GM12878 (cell line): Measurements from ENCODE around the gene PTPRD. TPM values are rescaled to one million over a fixed set of nuclear protein-coding genes. Genes with fewer than 3 reads are reported as not detected.

Source experiments
- ATAC-seq: fragments of 200-7000 bp; cut with Tn5 transposase; 3 replicates; pipeline ENCODE4 v1.9.1; 2020; ENCODE audit warnings: mild to moderate bottlenecking, moderate library complexity
- BruUV-seq: library from RNA; stranded (reverse); fragments of 400-500 nt; replicated peaks from 2 replicates; lab custom pipeline; 2021; lab: Mats Ljungman, UMichigan
- CTCF ChIA-PET: fragments of 300-600 bp; sonication (Branson Sonifier 250); formaldehyde crosslinking; extraction: SDS; loops from one replicate; lab custom pipeline; 2021; ENCODE audit warnings: inconsistent platforms; lab: Yijun Ruan, JAX
- POLR2A ChIA-PET: fragments of 350-600 bp; formaldehyde crosslinking; extraction: SDS; loops from one replicate; lab custom pipeline; 2021; ENCODE audit warnings: inconsistent platforms; lab: Charles Lee
- RAD21 ChIA-PET: fragments of 300-600 bp; sonication (Branson Sonifier 250); formaldehyde crosslinking; loops from one replicate; lab custom pipeline; 2023; ENCODE audit warnings: antibody characterized with exemption; ENCODE audit not compliant: unreplicated experiment; lab: Charles Lee
- SMC1A ChIA-PET: fragments of 300-600 bp; sonication (Branson Sonifier 250); formaldehyde crosslinking; loops from one replicate; lab custom pipeline; 2023; ENCODE audit not compliant: unreplicated experiment, uncharacterized antibody; lab: Charles Lee
- DNase-seq: peaks from one replicate; pipeline ENCODE4 v3.0.0-alpha.2; 2011; ENCODE audit warnings: low read depth, low spot score
- FAIRE-seq: peaks from 3 replicates; lab custom pipeline; 2011; peaks lifted over from hg19 to GRCh38; lab: Jason Lieb, UNC
- H2AFZ ChIP-seq: 2 replicates; pipeline ENCODE4 v1.6.0; 2011; ENCODE audit warnings: low read depth, low read length, control low read depth; ENCODE audit not compliant: control insufficient read depth
- H3K27ac ChIP-seq: 2 replicates; pipeline ENCODE4 v1.5.1; 2011; ENCODE audit warnings: control low read depth; ENCODE audit not compliant: control insufficient read depth, insufficient read depth
- H3K27me3 ChIP-seq, 2 experiments: replicated peaks in 1 of 2; 2 replicates each; pipeline versions ENCODE4 v1.6.0 to v1.6.1; 2011; ENCODE audit warnings: low read length in 1 of 2; ENCODE audit not compliant: control insufficient read depth in 2 of 2, insufficient read depth in 2 of 2
- H3K36me3 ChIP-seq, 2 experiments: 2 replicates each; pipeline ENCODE4 v1.5.1; 2011; ENCODE audit warnings: low read length in 1 of 2; ENCODE audit not compliant: control insufficient read depth in 2 of 2, insufficient read depth in 2 of 2
- H3K4me1 ChIP-seq: 2 replicates; pipeline ENCODE4 v1.6.1; 2011; ENCODE audit warnings: mild to moderate bottlenecking, low read length, moderate library complexity, mixed read lengths; ENCODE audit not compliant: control insufficient read depth, insufficient read depth
- H3K4me2 ChIP-seq: 2 replicates; pipeline ENCODE4 v1.6.0; 2011; ENCODE audit warnings: control low read depth; ENCODE audit not compliant: control insufficient read depth, insufficient read depth
- H3K4me3 ChIP-seq: fragments of 200-600 bp; sonication (generic); 2 replicates; pipeline ENCODE4 v1.5.1; 2016
- H3K79me2 ChIP-seq: 2 replicates; pipeline ENCODE4 v1.6.0; 2011; ENCODE audit warnings: low read length; ENCODE audit not compliant: control insufficient read depth, insufficient read depth
- H3K9ac ChIP-seq: 2 replicates; pipeline ENCODE4 v1.8.0; 2011; ENCODE audit warnings: low read length, control low read depth, mixed read lengths; ENCODE audit not compliant: control insufficient read depth, insufficient read depth
- H3K9me3 ChIP-seq: replicated peaks from 3 replicates; pipeline ENCODE4 v1.5.1; 2011; ENCODE audit warnings: mild to moderate bottlenecking, low read length; ENCODE audit not compliant: control insufficient read depth, insufficient read depth
- H4K20me1 ChIP-seq: 2 replicates; pipeline ENCODE4 v1.6.0; 2011; ENCODE audit not compliant: control insufficient read depth, insufficient read depth
- BCL11A ChIP-seq: IDR thresholded peaks from 2 replicates; pipeline ENCODE4 v1.6.1; 2011; ENCODE audit warnings: low read depth, low read length
- CHD2 ChIP-seq: IDR thresholded peaks from 2 replicates; pipeline ENCODE4 v1.6.1; 2011; ENCODE audit warnings: low read depth, low read length, improper control_type of control experiment, borderline replicate concordance
- GATAD2B ChIP-seq: fragments of 450-650 bp; conservative IDR thresholded peaks from 2 replicates; pipeline ENCODE4 v1.6.1; 2017; ENCODE audit warnings: low read depth, mild to moderate bottlenecking, moderate library complexity
- MYC ChIP-seq: IDR thresholded peaks from 2 replicates; pipeline ENCODE4 v1.6.1; 2011; ENCODE audit warnings: mild to moderate bottlenecking, low read length, moderate library complexity, inconsistent platforms; ENCODE audit not compliant: insufficient read depth, insufficient replicate concordance, insufficient read length, severe bottlenecking
- RUNX3 ChIP-seq: IDR thresholded peaks from 2 replicates; pipeline ENCODE4 v1.6.1; 2012; ENCODE audit warnings: low read length, inconsistent platforms
- SP1 ChIP-seq: IDR thresholded peaks from one replicate; pipeline ENCODE4 v1.6.1; 2011; ENCODE audit warnings: low read depth, low read length
- WGBS: methylation state at CpG from one replicate; pipeline ENCODE4 v1.1.6; 2016; ENCODE audit warnings: low lambda C conversion rate; ENCODE audit not compliant: insufficient replicate concordance, insufficient coverage; ENCODE audit errors: missing lambda C conversion rate; 5-methylcytosine and 5-hydroxymethylcytosine counted together
- in situ Hi-C: fragments of 300-500 bp; cut with MboI; formaldehyde crosslinking; loops from 9 replicates; pipeline ENCODE4 v1.14.3; 2018; ENCODE audit warnings: mixed read lengths
- intact Hi-C: fragments of 100-400 bp; cut with micrococcal nuclease; formaldehyde crosslinking; loops from one replicate; pipeline ENCODE4 v1.14.2; 2022; ENCODE audit not compliant: unreplicated experiment
- polyA plus RNA-seq, 11 experiments: library from polyadenylated mRNA; depleted of rRNA in 4 of 11; unstranded in 6 of 11; stranded (reverse) in 5 of 11; fragments of >200 nt; fragmentation: Nextera tagmentation in 4 of 11; fragmentation: Illumina TruSeq in 1 of 11; extraction: Ambion mirVana in 4 of 11; extraction: Trizol in 1 of 11; gene quantifications; 1 replicate in 1 of 11; 2 replicates in 10 of 11; pipeline versions ENCODE4 v1.2.1 to v1.2.3, GENCODE V29; 2011 to 2016; ENCODE audit warnings: inconsistent platforms in 2 of 11, missing spikeins in 2 of 11, low read depth in 1 of 11
- total RNA-seq, 4 experiments: library from RNA; depleted of rRNA in 3 of 4; stranded (reverse); fragments of >200 nt in 3 of 4; fragmentation: Illumina TruSeq in 1 of 4; extraction: Trizol in 1 of 4; gene quantifications; 2 replicates each; pipeline versions ENCODE4 v1.2.1 to v1.2.3, GENCODE V29; 2013 to 2021

PTPRD gene
- total and polyA plus RNA-seq, 10 of the 15 experiments (the other 5 are each of a cell fraction or from before 2014, with no cell fraction given), result under 0.01 to 0.05 (median 0.01) TPM; not detected in 7

GRCh38 chr9:9670454-9670853 is 942.3 kb downstream of the PTPRD start:
- FAIRE-seq, result no peak
- Histone ChIP-seq H3K36me3 (no peaks in the 10 kb centered on the region), H3K4me3 (no peak overlapping the region), H3K27me3 (no peaks in the 10 kb centered on the region), H3K9ac (no peak overlapping the region), H3K9me3 (no peaks in the 10 kb centered on the region), H4K20me1 (no peaks in the 10 kb centered on the region), H3K27ac (no peak overlapping the region), H2AFZ (no peak overlapping the region), H3K4me2 (no peak overlapping the region), H3K4me1 (no peaks in the 10 kb centered on the region), H3K79me2 (no peaks in the 10 kb centered on the region)
- ChIA-PET POLR2A (no interaction called here), SMC1A (no interaction called here), RAD21 (no interaction called here), CTCF (no interaction called here)
- no peak for ATAC-seq
- no TSS peak for BruUV-seq
- intact Hi-C loops, result no loop called here
- in situ Hi-C loops, result no loop called here
- DNase-seq, result no peak
- 21% methylated on average over 3 of the region's 3 CpGs for WGBS
- no peak for TF ChIP-seq GATAD2B
- no peak for TF ChIP-seq RUNX3
- no peak for TF ChIP-seq MYC

DNA sequence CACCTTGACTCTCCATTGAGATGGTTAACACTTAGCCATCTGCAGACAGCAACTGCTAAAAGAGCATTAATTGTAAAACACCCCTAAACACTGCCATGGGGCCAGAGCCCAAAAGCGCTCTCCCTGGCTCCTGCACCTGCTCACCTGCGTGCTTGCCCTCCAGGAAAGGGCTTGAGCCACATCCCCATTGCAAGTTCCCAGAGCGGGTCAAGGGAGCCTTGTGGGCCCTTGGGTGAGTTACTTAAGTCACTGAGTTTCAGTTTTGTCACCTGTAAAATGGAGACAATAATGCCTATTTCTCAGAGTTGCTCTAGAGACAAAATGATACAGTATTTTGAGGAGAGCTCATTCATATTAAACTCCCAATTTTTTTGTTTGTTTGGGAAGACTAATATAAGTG is 967.8 kb downstream of the PTPRD start:
- H3K27me3 ChIP-seq, result no peaks in the 10 kb centered on the region
- H3K4me2 ChIP-seq, result no peak overlapping the region
- H3K79me2 ChIP-seq, result no peaks in the 10 kb centered on the region
- no peaks in the 10 kb centered on the region for H3K4me1 ChIP-seq
- RAD21 ChIA-PET, result no interaction called here
- CTCF ChIA-PET, result no interaction called here
- no peak for DNase-seq
- POLR2A ChIA-PET, result no interaction called here
- SMC1A ChIA-PET, result no interaction called here
- no peak overlapping the region for H3K4me3 ChIP-seq
- no peaks in the 10 kb centered on the region for H4K20me1 ChIP-seq
- no peak overlapping the region for H3K27ac ChIP-seq
- intact Hi-C loops, result no loop called here
- BruUV-seq, result no TSS peak
- no peaks in the 10 kb centered on the region for H3K9me3 ChIP-seq
- in situ Hi-C loops, result no loop called here
- FAIRE-seq, result no peak
- ATAC-seq, result no peak
- H3K36me3 ChIP-seq, result no peaks in the 10 kb centered on the region
- TF ChIP-seq CHD2 (no peak), SP1 (no peak), BCL11A (no peak)
- no peak overlapping the region for H3K9ac ChIP-seq
- 41% methylated on average over 3 of the region's 3 CpGs for WGBS
- H2AFZ ChIP-seq, result no peak overlapping the region
